ENCODE data around the gene CACNB2. TPM values are rescaled to one million over a fixed set of nuclear protein-coding genes. Genes with fewer than 3 reads are reported as not detected.

CACNB2 gene
- total RNA-seq, 4 donors from 2014 or later: 1.6 to 13.8 (median 5.0) TPM

- Histone ChIP-seq H3K27ac (no peak overlapping the region), H3K27me3 (peaks cover 0 to 6% of the 10 kb centered on the region in 2 donors), H3K9me3 (no peaks in the 10 kb centered on the region), H3K4me1 (no peaks in the 10 kb centered on the region), H3K4me3 (no peak overlapping the region), H3K36me3 (no peaks in the 10 kb centered on the region)
- 24% methylated on average over 7 of the region's 7 CpGs for WGBS, 2 donors
- TF ChIP-seq EP300 (IDR thresholded peaks at IDR 0.05) (no peak), CTCF (IDR thresholded peaks at IDR 0.05) (no peak), POLR2A (IDR thresholded peaks at IDR 0.05) (no peak)
- no peak for DNase-seq (ENCODE audit: low spot score in 2 of 2)
Measured at GRCh38 chr10:18252086-18252485, 111.9 kb downstream of the CACNB2 start.

GRCh38 chr10:18254086-18254485 is 113.9 kb downstream of the CACNB2 start:
- DNase-seq (ENCODE audit: low spot score in 2 of 2): no peak
- H3K4me1 ChIP-seq: no peaks in the 10 kb centered on the region
- H3K36me3 ChIP-seq: no peaks in the 10 kb centered on the region
- no peak overlapping the region for H3K4me3 ChIP-seq
- TF ChIP-seq EP300 (IDR thresholded peaks at IDR 0.05) (no peak), CTCF (IDR thresholded peaks at IDR 0.05) (no peak), POLR2A (IDR thresholded peaks at IDR 0.05) (no peak)
- WGBS, 2 donors: 93 to 94% methylated on average over 2 of the region's 2 CpGs
- H3K9me3 ChIP-seq: no peaks in the 10 kb centered on the region
- no peak overlapping the region for H3K27ac ChIP-seq
- peaks cover 0 to 6% of the 10 kb centered on the region in 2 donors for H3K27me3 ChIP-seq

- WGBS, 2 donors: 88 to 89% methylated on average over 4 of the region's 4 CpGs
- Histone ChIP-seq H3K4me1 (no peaks in the 10 kb centered on the region), H3K27me3 (peaks cover 0 to 6% of the 10 kb centered on the region in 2 donors)
Measured at GRCh38 chr10:18254692-18255091, 114.5 kb downstream of the CACNB2 start.

GRCh38 chr10:18260310-18260922 is 120.2 kb downstream of the CACNB2 start:
- 44 to 55% methylated on average over 18 of the region's 18 CpGs for WGBS, 2 donors
- H3K4me3 ChIP-seq: no peak overlapping the region
- H3K27me3 ChIP-seq: no peaks in the 10 kb centered on the region
- TF ChIP-seq POLR2A (IDR thresholded peaks at IDR 0.05) (no peak), EP300 (IDR thresholded peaks at IDR 0.05) (no peak), CTCF (IDR thresholded peaks at IDR 0.05) (no peak)
- no peaks in the 10 kb centered on the region for H3K36me3 ChIP-seq
- no peak for DNase-seq (ENCODE audit: low spot score in 2 of 2)
- H3K27ac ChIP-seq: no peak overlapping the region
- no peaks in the 10 kb centered on the region for H3K9me3 ChIP-seq
- H3K4me1 ChIP-seq: no peaks in the 10 kb centered on the region

More at GRCh38 chr10:18254692-18255091, 114.5 kb downstream of the CACNB2 start:
- no peak for DNase-seq (ENCODE audit: low spot score in 2 of 2)
- H3K27ac ChIP-seq: no peak overlapping the region
- no peaks in the 10 kb centered on the region for H3K9me3 ChIP-seq
- no peaks in the 10 kb centered on the region for H3K36me3 ChIP-seq
- H3K4me3 ChIP-seq: no peak overlapping the region
- TF ChIP-seq EP300 (IDR thresholded peaks at IDR 0.05): no peak
- TF ChIP-seq CTCF (IDR thresholded peaks at IDR 0.05): no peak
- TF ChIP-seq POLR2A (IDR thresholded peaks at IDR 0.05): no peak

- H3K9me3 ChIP-seq: no peaks in the 10 kb centered on the region
- no peaks in the 10 kb centered on the region for H3K36me3 ChIP-seq
- H3K27ac ChIP-seq: no peak overlapping the region
- DNase-seq (ENCODE audit: low spot score in 2 of 2): no peak
- 62 to 65% methylated on average over 15 of the region's 15 CpGs for WGBS, 2 donors
- TF ChIP-seq CTCF (IDR thresholded peaks at IDR 0.05) (no peak), POLR2A (IDR thresholded peaks at IDR 0.05) (no peak), EP300 (IDR thresholded peaks at IDR 0.05) (no peak)
- no peaks in the 10 kb centered on the region for H3K4me1 ChIP-seq
- no peaks in the 10 kb centered on the region for H3K27me3 ChIP-seq
- H3K4me3 ChIP-seq: no peak overlapping the region
Measured at GRCh38 chr10:18261063-18261610, 120.9 kb downstream of the CACNB2 start.

Measured in tibial nerve (tissue), 4 donors.